AG04450 (cell line): ENCODE measurements around the gene KLHL29. TPM values are rescaled to one million over a fixed set of nuclear protein-coding genes. Genes with fewer than 3 reads are reported as not detected.

ENCODE experiments used
- CTCF ChIA-PET: fragments of 300-600, 350-600 bp; formaldehyde crosslinking; extraction: SDS; loops from one replicate; lab custom pipeline; 2022; ENCODE audit warnings: antibody characterized with exemption, inconsistent platforms; lab: Charles Lee
- POLR2A ChIA-PET: fragments of 350-600 bp; formaldehyde crosslinking; extraction: SDS; loops from one replicate; lab custom pipeline; 2021; ENCODE audit warnings: antibody characterized with exemption, inconsistent platforms; lab: Yijun Ruan, JAX
- DNase-seq: peaks from one replicate; pipeline ENCODE4 v3.0.0-alpha.2; 2011; ENCODE audit warnings: low read depth, low spot score
- H3K27ac ChIP-seq: one replicate; pipeline ENCODE4 v1.5.1; 2012; ENCODE audit warnings: low read depth, low read length, control low read depth
- H3K27me3 ChIP-seq: one replicate; pipeline ENCODE4 v1.6.0; 2012; ENCODE audit warnings: low read length; ENCODE audit not compliant: control insufficient read depth, insufficient read depth
- H3K4me3 ChIP-seq: 2 replicates; pipeline ENCODE4 v1.5.1; 2011; ENCODE audit warnings: mild to moderate bottlenecking, low read depth, low read length, control low read depth
- H3K9me3 ChIP-seq: 2 replicates; pipeline ENCODE4 v1.5.1; 2012; ENCODE audit warnings: low read length; ENCODE audit not compliant: control insufficient read depth, insufficient read depth
- CTCF ChIP-seq: IDR thresholded peaks from 2 replicates; pipeline ENCODE4 v1.5.1; 2011; ENCODE audit warnings: low read depth, low read length, control low read depth, inconsistent platforms
- polyA plus RNA-seq: library from polyadenylated mRNA; depleted of rRNA; stranded (reverse); fragments of >200 nt; gene quantifications from 2 replicates; pipeline ENCODE4 v1.2.3, GENCODE V29; 2011

KLHL29 gene
- polyA plus RNA-seq, 1 experiment: 3.6 TPM

GRCh38 chr2:23412556-23413155 lies 27.7 kb downstream of the KLHL29 start:
- H3K4me3 ChIP-seq: no peak overlapping the region
- no peak for DNase-seq
- CTCF ChIA-PET: no interaction called here

DNA sequence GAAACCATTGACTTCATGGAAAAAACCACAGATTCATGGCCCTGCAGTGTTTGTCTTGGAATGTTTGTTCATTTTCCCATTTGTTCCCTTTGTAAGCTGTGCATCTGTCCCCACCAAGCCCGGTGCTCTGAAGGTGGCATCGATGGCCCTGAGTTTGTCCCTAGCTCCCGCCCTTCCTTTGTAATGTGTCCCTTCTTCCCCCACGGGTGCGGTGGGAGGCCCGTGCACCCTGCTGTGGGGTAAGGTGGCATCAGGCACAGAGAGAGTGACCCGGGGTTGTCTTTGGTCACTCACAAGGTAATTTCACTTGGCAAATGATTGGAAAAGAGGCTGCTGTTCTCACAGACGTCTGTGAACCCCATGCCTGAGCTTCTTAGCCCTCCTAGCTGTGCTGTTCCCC lies 28.7 kb downstream of the KLHL29 start:
- Histone ChIP-seq H3K4me3 (no peak overlapping the region), H3K27me3 (peaks cover 2% of the 10 kb centered on the region), H3K9me3 (no peaks in the 10 kb centered on the region), H3K27ac (no peak overlapping the region)
- POLR2A ChIA-PET: no interaction called here
- CTCF ChIA-PET: no interaction called here
- DNase-seq: no peak
- no peak for TF ChIP-seq CTCF

More at GRCh38 chr2:23412556-23413155, 27.7 kb downstream of the KLHL29 start:
- Histone ChIP-seq H3K27ac (peak overlapping the region; percentile 91), H3K27me3 (peaks cover 2% of the 10 kb centered on the region), H3K9me3 (no peaks in the 10 kb centered on the region)
- TF ChIP-seq CTCF: no peak
- POLR2A ChIA-PET: interaction anchor here (1.2 kb wide), 1 partner anchor 155 kb away, joined by 3 read pairs; no protein-coding TSS in a partner anchor

DNA sequence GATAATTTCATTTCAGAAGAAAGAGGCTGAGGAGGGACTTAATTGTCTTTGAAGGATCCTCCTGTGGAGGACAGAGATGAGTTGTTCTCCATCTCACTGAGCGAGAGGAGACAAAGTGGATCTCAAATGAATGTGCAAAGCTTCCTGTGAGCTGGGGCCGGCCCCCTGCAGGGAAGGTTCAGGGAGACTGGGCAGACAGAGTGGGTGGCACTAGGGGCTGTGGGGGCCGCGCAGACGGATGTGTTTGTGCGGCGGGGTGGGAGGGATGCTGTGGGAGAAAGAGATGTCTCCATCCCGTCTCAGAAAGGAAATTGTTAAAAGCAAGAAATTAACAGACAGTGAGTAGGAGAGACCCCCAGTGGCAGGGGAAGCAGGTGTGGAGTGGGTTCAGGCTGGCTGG lies 29.1 kb downstream of the KLHL29 start:
- H3K27ac ChIP-seq: no peak overlapping the region
- no peak for DNase-seq
- CTCF ChIA-PET: no interaction called here
- H3K27me3 ChIP-seq: peaks cover 2% of the 10 kb centered on the region
- TF ChIP-seq CTCF: no peak
- no peak overlapping the region for H3K4me3 ChIP-seq
- no peaks in the 10 kb centered on the region for H3K9me3 ChIP-seq
- POLR2A ChIA-PET: no interaction called here

DNA sequence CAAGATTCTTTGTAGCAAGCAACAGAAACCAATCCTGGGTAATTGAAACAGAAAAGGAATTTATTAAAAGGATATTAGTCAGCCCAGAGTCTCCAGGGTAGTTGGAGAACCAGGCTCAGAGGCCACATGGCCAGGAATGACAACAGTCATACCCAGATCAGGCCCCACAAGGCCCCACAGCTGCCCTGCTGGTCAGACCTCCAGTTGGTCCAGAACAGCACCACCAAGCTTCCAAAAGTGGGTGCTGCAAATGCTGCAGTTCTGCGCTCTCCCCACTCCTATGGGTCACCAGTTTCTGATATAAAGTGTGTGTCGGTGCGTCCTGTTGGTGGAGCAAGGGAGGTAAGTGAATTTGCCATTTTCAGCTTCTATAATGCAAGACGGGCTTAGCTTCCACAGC lies 29.9 kb downstream of the KLHL29 start:
- ChIA-PET CTCF (no interaction called here), POLR2A (no interaction called here)
- TF ChIP-seq CTCF: peak; percentile 37
- no peak for DNase-seq
- Histone ChIP-seq H3K9me3 (no peaks in the 10 kb centered on the region), H3K4me3 (no peak overlapping the region), H3K27ac (no peak overlapping the region), H3K27me3 (peaks cover 2% of the 10 kb centered on the region)

DNA sequence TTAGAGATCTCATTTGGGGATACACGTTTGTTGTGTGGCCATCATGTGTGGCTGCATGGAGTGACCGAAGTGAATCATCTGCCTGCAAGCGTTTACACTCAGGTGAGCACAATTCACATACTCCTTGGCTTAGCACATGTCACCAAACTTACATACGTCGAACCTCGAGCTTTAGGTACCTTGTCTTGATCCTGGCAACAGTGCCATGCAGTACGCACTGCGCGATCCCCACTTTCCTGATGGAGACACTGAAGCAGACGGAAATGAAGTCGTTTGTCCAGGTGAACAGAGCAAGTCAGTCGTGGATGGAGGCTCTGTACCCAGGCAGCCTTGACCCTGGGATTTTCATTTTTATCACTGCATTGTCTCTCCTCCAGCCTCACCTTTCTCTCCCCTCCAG lies 32.3 kb downstream of the KLHL29 start:
- no peaks in the 10 kb centered on the region for H3K9me3 ChIP-seq
- no peak for TF ChIP-seq CTCF
- ChIA-PET POLR2A (interaction anchor here (0.7 kb wide), 1 partner anchor 22 kb away, joined by 4 read pairs; no protein-coding TSS in a partner anchor), CTCF (no interaction called here)
- H3K27ac ChIP-seq: no peak overlapping the region
- peaks cover 2% of the 10 kb centered on the region for H3K27me3 ChIP-seq
- H3K4me3 ChIP-seq: no peak overlapping the region
- DNase-seq: no peak
